GM12875 (cell line): ENCODE results near the gene THSD4.

Experiments used
- H3K4me3 ChIP-seq: one replicate; pipeline ENCODE4 v1.5.1; 2011; ENCODE audit warnings: low read depth, low read length, control low read depth
- CTCF ChIP-seq: IDR thresholded peaks from 2 replicates; pipeline ENCODE4 v1.5.1; 2011; ENCODE audit warnings: low read depth, mild to moderate bottlenecking, control low read depth, inconsistent platforms, low read length, moderate library complexity, borderline replicate concordance; ENCODE audit not compliant: insufficient read depth

Gene THSD4

GRCh38 chr15:71079208-71080044, 35.8 kb upstream of the THSD4 start:
- TF ChIP-seq CTCF: no peak
- H3K4me3 ChIP-seq: no peak overlapping the region

DNA sequence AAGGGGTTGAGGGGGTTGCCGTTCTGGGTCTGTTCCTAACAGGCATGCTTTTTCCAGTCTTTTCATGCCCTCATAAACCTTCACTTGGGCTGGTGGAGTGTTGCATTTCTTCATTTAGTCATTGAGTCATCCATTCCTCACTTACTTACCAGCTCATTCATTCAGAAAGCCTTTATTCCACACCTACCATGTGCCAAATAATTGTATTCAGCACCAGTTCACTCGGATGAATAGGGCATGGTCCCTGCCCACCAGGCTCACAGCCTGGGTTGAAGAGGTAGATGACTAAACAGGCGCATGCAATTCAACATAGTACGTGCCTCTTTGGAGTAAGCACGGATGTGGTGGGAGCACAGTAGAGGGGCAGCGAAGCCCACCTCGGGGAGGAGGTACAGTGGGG, 35.1 kb upstream of the THSD4 start:
- no peak overlapping the region for H3K4me3 ChIP-seq
- no peak for TF ChIP-seq CTCF

- no peak overlapping the region for H3K4me3 ChIP-seq
- no peak for TF ChIP-seq CTCF
Observed at GRCh38 chr15:71080705-71081104, 34.6 kb upstream of the THSD4 start.

- no peak overlapping the region for H3K4me3 ChIP-seq
- no peak for TF ChIP-seq CTCF
Observed at GRCh38 chr15:71082803-71083202, 32.5 kb upstream of the THSD4 start.

GRCh38 chr15:71083349-71083748, 31.9 kb upstream of the THSD4 start:
- no peak for TF ChIP-seq CTCF

GRCh38 chr15:71084264-71084663, 31.0 kb upstream of the THSD4 start:
- no peak for TF ChIP-seq CTCF
- no peak overlapping the region for H3K4me3 ChIP-seq

More at GRCh38 chr15:71083349-71083748, 31.9 kb upstream of the THSD4 start:
- no peak overlapping the region for H3K4me3 ChIP-seq

DNA sequence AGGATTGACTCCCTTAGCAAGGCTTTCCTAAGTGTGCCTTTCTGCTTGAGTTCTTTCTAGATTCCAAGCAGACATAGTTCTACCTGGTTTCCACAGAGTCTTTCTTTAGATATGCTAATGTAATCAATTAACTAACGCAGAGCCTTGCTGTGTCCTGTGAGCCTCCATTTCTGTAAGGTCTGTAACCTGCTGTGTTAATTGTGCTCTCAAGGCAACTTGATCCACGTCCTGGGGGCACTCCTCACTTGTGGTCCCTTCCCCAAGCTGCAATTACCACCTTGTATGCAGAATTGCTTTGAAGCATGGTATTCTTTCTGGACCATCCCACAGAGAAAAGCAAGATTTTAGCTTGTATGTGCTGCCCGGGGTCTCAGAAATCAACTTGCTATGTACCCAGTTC, 29.5 kb upstream of the THSD4 start:
- TF ChIP-seq CTCF: no peak
- no peak overlapping the region for H3K4me3 ChIP-seq
